ENCODE measurements around the gene SIRT5. TPM values are rescaled to one million over a fixed set of nuclear protein-coding genes. Genes with fewer than 3 reads are reported as not detected.

Gene SIRT5
- total RNA-seq, 1 donor from 2014 or later = 58.0 TPM

GRCh38 chr6:13641315-13641714 is 66.9 kb downstream of the SIRT5 start:
- no peaks in the 10 kb centered on the region for H3K9me3 ChIP-seq (replicated peaks)
- DNase-seq = no peak
- TF ChIP-seq CTCF (IDR thresholded peaks at IDR 0.05; ENCODE audit: borderline replicate concordance) = no peak
- H3K27ac ChIP-seq (replicated peaks) = no peak overlapping the region
- H3K4me1 ChIP-seq = no peaks in the 10 kb centered on the region
- no peak overlapping the region for H3K4me3 ChIP-seq
- H3K36me3 ChIP-seq = peaks cover 50% of the 10 kb centered on the region
- no peaks in the 10 kb centered on the region for H3K27me3 ChIP-seq (ENCODE audit: low read depth)
- intact Hi-C loops (cut with micrococcal nuclease) = no loop called here

- Histone ChIP-seq H3K27me3 (ENCODE audit: low read depth) (no peaks in the 10 kb centered on the region), H3K36me3 (peaks cover 36% of the 10 kb centered on the region), H3K4me1 (no peaks in the 10 kb centered on the region), H3K27ac (replicated peaks) (no peak overlapping the region), H3K4me3 (no peak overlapping the region), H3K9me3 (replicated peaks) (no peaks in the 10 kb centered on the region)
- intact Hi-C loops (cut with micrococcal nuclease) = no loop called here
- no peak for DNase-seq
- no peak for TF ChIP-seq CTCF (IDR thresholded peaks at IDR 0.05; ENCODE audit: borderline replicate concordance)
These were observed 68.7 kb downstream of the SIRT5 start for GRCh38 chr6:13643125-13643524.

- TF ChIP-seq CTCF (IDR thresholded peaks at IDR 0.05; ENCODE audit: borderline replicate concordance) = no peak
- DNase-seq = no peak
- intact Hi-C loops (cut with micrococcal nuclease) = no loop called here
- no peak overlapping the region for H3K4me3 ChIP-seq
- H3K27ac ChIP-seq (replicated peaks) = no peak overlapping the region
- H3K4me1 ChIP-seq = no peaks in the 10 kb centered on the region
- no peaks in the 10 kb centered on the region for H3K27me3 ChIP-seq (ENCODE audit: low read depth)
- H3K36me3 ChIP-seq = peaks cover 25% of the 10 kb centered on the region
- H3K9me3 ChIP-seq (replicated peaks) = no peaks in the 10 kb centered on the region
These were observed 74.4 kb downstream of the SIRT5 start for GRCh38 chr6:13648850-13649249.

- Histone ChIP-seq H3K4me1 (no peaks in the 10 kb centered on the region), H3K9me3 (replicated peaks) (no peaks in the 10 kb centered on the region), H3K27ac (replicated peaks) (no peak overlapping the region), H3K36me3 (peaks cover 23% of the 10 kb centered on the region), H3K4me3 (no peak overlapping the region), H3K27me3 (ENCODE audit: low read depth) (no peaks in the 10 kb centered on the region)
- intact Hi-C loops (cut with micrococcal nuclease) = no loop called here
- no peak for TF ChIP-seq CTCF (IDR thresholded peaks at IDR 0.05; ENCODE audit: borderline replicate concordance)
- DNase-seq = no peak
These were observed 75.0 kb downstream of the SIRT5 start for GRCh38 chr6:13649393-13649792.

GRCh38 chr6:13653296-13653695 is 78.9 kb downstream of the SIRT5 start:
- Histone ChIP-seq H3K9me3 (replicated peaks) (no peaks in the 10 kb centered on the region), H3K4me1 (no peaks in the 10 kb centered on the region), H3K36me3 (peaks cover 16% of the 10 kb centered on the region), H3K4me3 (no peak overlapping the region), H3K27ac (replicated peaks) (no peak overlapping the region), H3K27me3 (ENCODE audit: low read depth) (no peaks in the 10 kb centered on the region)
- no peak for DNase-seq
- TF ChIP-seq CTCF (IDR thresholded peaks at IDR 0.05; ENCODE audit: borderline replicate concordance) = no peak
- intact Hi-C loops (cut with micrococcal nuclease) = no loop called here

- H3K27ac ChIP-seq (replicated peaks) = no peak overlapping the region
- H3K4me1 ChIP-seq = peaks cover 3% of the 10 kb centered on the region
- no peak for TF ChIP-seq CTCF (IDR thresholded peaks at IDR 0.05; ENCODE audit: borderline replicate concordance)
- H3K9me3 ChIP-seq (replicated peaks) = no peaks in the 10 kb centered on the region
- H3K27me3 ChIP-seq (ENCODE audit: low read depth) = no peaks in the 10 kb centered on the region
- H3K4me3 ChIP-seq = no peak overlapping the region
- DNase-seq = no peak
- peaks cover 16% of the 10 kb centered on the region for H3K36me3 ChIP-seq
- intact Hi-C loops (cut with micrococcal nuclease) = no loop called here
These were observed 80.1 kb downstream of the SIRT5 start for GRCh38 chr6:13654496-13654895.

Measured in left ventricle myocardium inferior (tissue), 1 donor.